Fibroblast of peridontal ligament (primary cell): ENCODE results near the gene ZNF674.
"Not testable (repeated sequence)": the region's sequence is repeated elsewhere in the genome, so short reads cannot be mapped to it uniquely, and the experiment has no call there.

ENCODE experiments used
- DNase-seq: peaks from one replicate; pipeline ENCODE4 v3.0.0-alpha.2; 2010; ENCODE audit errors: extremely low read depth

Gene ZNF674

DNA sequence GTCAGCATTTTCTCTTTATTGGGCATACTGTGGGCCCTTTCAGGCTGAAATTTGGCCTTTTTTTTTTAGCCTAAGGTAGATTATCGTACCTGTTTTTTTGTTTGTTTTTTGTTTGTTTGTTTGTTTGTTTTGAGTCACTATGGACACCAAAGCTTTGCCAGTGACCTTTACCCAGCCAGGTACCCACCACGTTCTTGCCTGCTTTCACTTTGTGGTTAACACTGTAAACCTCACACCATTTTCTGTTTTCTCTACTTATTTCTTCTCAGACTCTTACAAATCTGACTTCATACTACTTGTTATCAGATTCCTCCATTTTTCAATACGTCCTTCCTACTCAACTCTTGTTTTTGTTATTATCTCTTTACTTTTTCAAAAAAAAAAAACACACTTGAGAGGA, 81.5 kb downstream of the ZNF674 start:
- no peak for DNase-seq

DNA sequence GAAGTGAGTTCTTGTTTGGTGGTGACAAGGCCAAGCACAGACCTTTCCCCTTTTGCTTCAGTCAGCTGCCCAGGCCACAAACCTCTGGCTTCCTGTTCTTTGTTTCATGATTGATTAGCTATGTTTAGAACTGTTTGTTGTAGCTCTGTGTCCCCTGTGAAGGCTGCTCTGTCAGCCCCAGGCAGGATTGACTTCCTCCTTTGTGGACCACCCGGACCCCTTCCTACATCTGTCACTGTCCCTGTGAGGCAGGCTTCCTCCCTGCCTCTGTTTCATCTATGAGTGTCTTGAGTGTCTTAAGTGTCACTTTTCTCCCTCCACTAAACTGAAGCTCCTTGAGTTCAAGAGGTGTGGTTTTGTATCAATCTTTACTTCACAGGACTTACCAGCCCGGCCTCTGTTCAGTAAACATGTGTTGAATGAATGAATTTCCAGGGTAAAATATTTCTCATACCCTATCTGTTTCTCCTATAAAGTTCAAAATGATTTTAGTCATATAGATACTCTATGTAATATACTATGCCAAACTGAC, 83.5 kb downstream of the ZNF674 start:
- no peak for DNase-seq

- not testable (repeated sequence) for DNase-seq
Measured at GRCh38 chrX:46460801-46461659, 84.2 kb downstream of the ZNF674 start.

- DNase-seq, result no peak
Measured at GRCh38 chrX:46459603-46460002, 85.6 kb downstream of the ZNF674 start.

GRCh38 chrX:46456125-46456922, 88.9 kb downstream of the ZNF674 start:
- no peak for DNase-seq
